MV-4-11 (cell line): Measurements from ENCODE around the gene ESPL1.
A peak's percentile ranks its signal among the peaks of the same experiment; 100 is the strongest.

ENCODE experiments used
- DNase-seq: peaks from one replicate; lab custom pipeline; 2025; lab: John Stamatoyannopoulos, UW

The ESPL1 gene

GRCh38 chr12:53231671-53231920 lies 36.5 kb upstream of the ESPL1 start:
- no peak for DNase-seq

GRCh38 chr12:53231921-53232645 lies 36.0 kb upstream of the ESPL1 start, which contains the start of gene RARG:
TSS of gene RARG (minus strand) at chr12:53232209. CDS start at chr12:53227545, 4,664 bp downstream.
- no peak for DNase-seq

GRCh38 chr12:53232646-53233461 lies 35.2 kb upstream of the ESPL1 start:
- DNase-seq, result peak; percentile 19

- DNase-seq, result no peak
These were observed 34.4 kb upstream of the ESPL1 start for GRCh38 chr12:53233671-53234121.

- no peak for DNase-seq
These were observed 33.7 kb upstream of the ESPL1 start for GRCh38 chr12:53234271-53234914.

GRCh38 chr12:53235164-53235563 lies 32.9 kb upstream of the ESPL1 start:
- no peak for DNase-seq

- no peak for DNase-seq
These were observed 32.2 kb upstream of the ESPL1 start for GRCh38 chr12:53235742-53236442.

GRCh38 chr12:53236443-53237111 lies 31.5 kb upstream of the ESPL1 start:
- DNase-seq, result no peak

GRCh38 chr12:53239643-53240258 lies 28.3 kb upstream of the ESPL1 start:
- no peak for DNase-seq

GRCh38 chr12:53241623-53242412 lies 26.3 kb upstream of the ESPL1 start:
- DNase-seq, result no peak

GRCh38 chr12:53244337-53244736 lies 23.8 kb upstream of the ESPL1 start:
- peak; percentile 55 for DNase-seq

- no peak for DNase-seq
These were observed 22.8 kb upstream of the ESPL1 start for GRCh38 chr12:53245286-53245685.

- peak; percentile 60 for DNase-seq
These were observed 16.4 kb upstream of the ESPL1 start for GRCh38 chr12:53251477-53252348.

GRCh38 chr12:53252349-53252916 lies 15.7 kb upstream of the ESPL1 start:
- peak; percentile 42 for DNase-seq

GRCh38 chr12:53253298-53253697 lies 14.8 kb upstream of the ESPL1 start:
- no peak for DNase-seq

- no peak for DNase-seq
These were observed 13.1 kb upstream of the ESPL1 start for GRCh38 chr12:53254816-53255545.

GRCh38 chr12:53255996-53256395 lies 12.1 kb upstream of the ESPL1 start:
- peak; percentile 92 for DNase-seq
